M059J (cell line): ENCODE results near the gene STX8. TPM values are rescaled to one million over a fixed set of nuclear protein-coding genes. Genes with fewer than 3 reads are reported as not detected.

ENCODE experiments used
- DNase-seq: peaks from one replicate; pipeline ENCODE4 v3.0.0-alpha.2; 2012; ENCODE audit warnings: low read depth
- total RNA-seq: library from RNA; depleted of rRNA; stranded (reverse); fragments of >200 nt; shearing (Covaris generic); gene quantifications from 2 replicates; pipeline ENCODE4 v1.2.3, GENCODE V29; 2014

STX8 gene
- total RNA-seq, 1 experiment from 2014 or later: 93.0 TPM

- DNase-seq: peak; percentile 51
Measured at GRCh38 chr17:9228408-9229159, 347.0 kb downstream of the STX8 start.

- DNase-seq: no peak
Measured at GRCh38 chr17:9227819-9228407, 347.7 kb downstream of the STX8 start.

- no peak for DNase-seq
Measured at GRCh38 chr17:9226794-9227135, 348.9 kb downstream of the STX8 start.

- no peak for DNase-seq
Measured at GRCh38 chr17:9226130-9226793, 349.4 kb downstream of the STX8 start.

GRCh38 chr17:9225305-9226101, 350.1 kb downstream of the STX8 start:
- DNase-seq: no peak

- no peak for DNase-seq
Measured at GRCh38 chr17:9224485-9224884, 351.1 kb downstream of the STX8 start.

- no peak for DNase-seq
Measured at GRCh38 chr17:9223531-9223930, 352.1 kb downstream of the STX8 start.

- DNase-seq: no peak
Measured at GRCh38 chr17:9221922-9222180, 353.8 kb downstream of the STX8 start.

GRCh38 chr17:9221147-9221921, 354.3 kb downstream of the STX8 start:
- no peak for DNase-seq

- no peak for DNase-seq
Measured at GRCh38 chr17:9220398-9221146, 355.0 kb downstream of the STX8 start.

- DNase-seq: no peak
Measured at GRCh38 chr17:9219631-9220397, 355.8 kb downstream of the STX8 start.

DNA sequence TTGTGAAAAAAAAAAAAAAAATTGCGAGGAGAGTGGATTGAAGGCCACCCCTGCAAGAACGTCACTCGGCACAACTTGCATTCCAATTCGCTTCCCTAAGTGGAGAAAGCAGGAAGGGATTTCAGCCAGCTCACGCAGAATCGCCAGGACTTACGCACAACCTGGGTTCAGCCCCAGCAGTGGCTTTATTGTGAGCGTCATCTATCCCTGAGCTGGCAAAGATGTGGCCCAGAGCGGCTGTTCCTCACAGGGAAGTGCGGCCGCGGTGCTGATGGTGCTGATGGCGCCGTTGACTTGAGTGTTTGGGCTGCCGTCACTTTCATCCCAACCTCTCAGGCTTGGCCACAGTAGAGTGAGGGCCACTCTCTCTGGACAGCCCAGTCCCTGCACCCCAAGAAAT, 356.7 kb downstream of the STX8 start:
- no peak for DNase-seq

- no peak for DNase-seq
Measured at GRCh38 chr17:9218064-9218635, 357.5 kb downstream of the STX8 start.

DNA sequence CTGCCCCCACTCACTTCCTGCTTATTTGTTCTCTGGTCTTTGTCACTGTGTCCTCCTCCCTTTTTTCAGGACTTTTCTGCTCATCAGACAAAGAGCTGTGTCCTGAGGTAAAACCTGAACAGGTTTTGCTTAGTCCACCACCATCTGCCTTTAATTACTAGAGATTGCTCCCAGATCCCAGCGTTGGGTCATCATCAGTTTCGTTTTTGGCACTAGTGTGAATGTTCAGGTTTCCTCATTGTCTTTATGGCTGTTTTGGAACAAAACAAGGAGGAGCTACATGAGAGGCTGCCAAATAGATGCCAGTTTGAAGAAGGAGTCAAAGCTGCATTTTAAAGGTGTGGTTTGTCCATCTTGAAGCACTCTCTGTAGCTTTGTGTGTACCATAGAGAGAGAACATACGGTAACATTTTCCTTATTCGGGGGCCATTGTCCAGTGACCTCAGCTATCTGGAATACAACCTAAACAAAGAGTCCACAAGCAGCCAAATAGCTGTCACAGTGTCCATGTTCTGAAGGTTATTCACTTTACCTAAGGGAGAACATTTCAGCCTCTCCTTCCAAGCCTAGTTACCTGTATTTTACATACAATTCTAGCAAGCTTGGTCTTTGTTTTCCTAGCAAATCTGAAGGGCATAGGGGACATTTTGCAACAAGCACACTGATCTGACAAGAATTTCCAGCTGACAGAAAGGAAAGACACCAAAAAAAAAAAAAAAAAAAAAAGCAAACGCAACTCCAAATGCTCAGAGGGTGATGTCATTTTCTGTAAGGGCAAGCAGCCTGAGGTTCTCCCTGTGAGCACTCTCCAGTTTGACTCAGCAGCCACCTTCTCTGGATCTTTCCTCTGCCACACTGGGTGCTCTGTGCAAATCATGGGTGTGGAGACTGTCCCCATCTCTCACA, 358.2 kb downstream of the STX8 start:
- peak; percentile 48 for DNase-seq

DNA sequence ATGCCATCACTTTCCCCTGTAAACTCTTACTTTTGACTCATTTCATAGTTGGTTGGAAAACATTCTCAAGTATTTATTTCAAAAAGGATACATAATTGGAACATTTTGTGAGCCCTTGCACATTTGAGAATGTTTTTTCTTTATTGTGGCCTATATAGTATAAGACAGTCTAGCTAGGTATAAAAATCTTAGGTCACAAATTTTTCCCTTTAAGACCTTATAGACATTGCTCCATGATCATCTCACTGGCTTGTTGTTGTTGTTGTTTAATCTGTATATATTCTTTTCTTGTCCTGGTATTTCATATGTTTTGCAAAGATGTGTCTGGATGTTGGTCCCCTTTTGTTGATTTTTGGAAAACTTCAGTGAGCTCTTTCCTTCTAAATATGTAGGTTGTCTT, 360.2 kb downstream of the STX8 start:
- DNase-seq: no peak

DNA sequence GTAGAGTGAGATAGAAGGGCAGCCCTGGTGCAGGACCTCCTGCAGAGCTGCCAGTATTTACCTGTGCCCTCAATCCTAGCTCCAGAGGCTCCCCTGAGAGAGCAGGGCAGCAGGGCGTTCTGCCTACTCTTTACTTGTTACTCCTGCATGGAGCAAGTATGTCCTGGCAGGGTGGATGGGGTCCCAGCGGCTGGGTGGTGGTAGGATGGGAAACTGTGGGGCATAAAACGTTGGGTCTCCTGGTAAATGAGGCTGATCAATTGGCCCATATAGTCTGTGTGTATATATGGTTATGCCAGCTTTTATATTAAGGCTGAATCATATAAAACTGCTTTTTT, 362.3 kb downstream of the STX8 start:
- DNase-seq: no peak

DNA sequence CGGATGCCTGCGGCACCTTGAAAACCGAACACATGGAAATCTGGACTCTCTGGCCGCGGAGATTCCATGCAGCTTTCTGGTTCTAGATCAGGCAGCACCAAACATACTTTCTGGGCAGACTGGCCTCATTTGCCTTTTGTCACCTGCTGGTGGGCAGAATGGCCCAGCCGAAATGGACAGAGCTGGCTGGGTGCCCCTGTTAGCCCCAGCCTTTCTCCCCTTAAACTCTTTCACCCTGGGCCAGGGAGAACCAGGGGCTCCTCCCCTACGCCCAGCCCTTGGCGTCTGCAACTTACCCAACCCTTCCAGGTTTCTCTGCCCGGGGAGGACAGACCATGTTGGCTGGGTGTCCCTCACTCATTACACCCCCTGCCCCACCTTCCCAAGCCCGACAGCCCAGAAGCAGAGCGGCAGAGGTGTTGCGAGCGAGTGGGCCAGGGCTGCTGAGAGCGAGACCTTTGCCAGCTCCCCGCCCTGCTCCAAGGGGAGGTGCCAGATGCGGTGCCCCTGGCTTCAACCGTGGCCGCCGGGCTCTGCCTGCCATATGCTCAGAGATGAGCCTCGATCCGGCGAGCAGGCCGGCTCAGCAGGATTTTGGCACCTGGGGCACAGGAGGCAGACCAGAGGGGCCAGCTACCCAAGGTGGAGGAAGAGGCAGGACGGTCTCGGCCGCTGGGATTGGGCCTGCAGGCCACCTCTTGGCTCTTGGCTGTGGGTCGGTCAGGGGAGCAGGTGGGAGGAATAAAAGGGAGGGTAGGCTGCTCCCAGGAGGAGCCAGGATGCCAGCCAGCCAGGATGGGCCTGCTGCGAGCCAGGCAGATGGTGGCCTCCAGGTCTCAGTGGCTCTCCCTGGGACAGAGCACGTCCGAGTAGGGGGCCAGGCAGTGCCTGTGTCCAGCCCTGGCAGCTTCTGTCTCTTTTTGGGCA, 363.0 kb downstream of the STX8 start:
- DNase-seq: no peak
